WTC11 (cell line): ENCODE measurements around the gene MORC4. TPM values are rescaled to one million over a fixed set of nuclear protein-coding genes. Genes with fewer than 3 reads are reported as not detected.

Experiments used
- ATAC-seq: fragments of 200-7000 bp; cut with Tn5 transposase; 2 replicates; pipeline ENCODE4 v1.10.0; 2021; ENCODE audit warnings: mild to moderate bottlenecking, moderate library complexity
- CTCF ChIA-PET: fragments of 300-600 bp; sonication (Branson Sonifier 250); formaldehyde crosslinking; loops from one replicate; lab custom pipeline; 2021; ENCODE audit warnings: antibody characterized with exemption; lab: Charles Lee
- POLR2A ChIA-PET: fragments of 350-600 bp; sonication (Branson Sonifier 250); formaldehyde crosslinking; loops from one replicate; lab custom pipeline; 2021; ENCODE audit warnings: antibody characterized with exemption; lab: Charles Lee
- DNase-seq: peaks from one replicate; pipeline ENCODE4 v3.0.0; 2021; ENCODE audit warnings: low spot score
- H3K27ac Mint-ChIP-seq: 2 replicates; pipeline ENCODE4 v1.8.0; 2021; ENCODE audit warnings: mixed read lengths
- H3K27me3 Mint-ChIP-seq: 2 replicates; pipeline ENCODE4 v1.8.0; 2021; ENCODE audit warnings: low read depth, mild to moderate bottlenecking, moderate library complexity, mixed read lengths
- H3K36me3 Mint-ChIP-seq: 2 replicates; pipeline ENCODE4 v1.8.0; 2021; ENCODE audit warnings: mixed read lengths
- H3K4me1 Mint-ChIP-seq: 2 replicates; pipeline ENCODE4 v1.8.0; 2022; ENCODE audit warnings: mixed read lengths
- H3K4me3 Mint-ChIP-seq: 2 replicates; pipeline ENCODE4 v1.8.0; 2021; ENCODE audit warnings: mild to moderate bottlenecking, moderate library complexity, mixed read lengths
- H3K9me3 Mint-ChIP-seq: 2 replicates; pipeline ENCODE4 v1.8.0; 2021; ENCODE audit warnings: mixed read lengths
- ETV6 ChIP-seq: sonication (generic); formaldehyde crosslinking; IDR thresholded peaks from 2 replicates; pipeline ENCODE4 v1.8.1; 2022; ENCODE audit warnings: mild to moderate bottlenecking, missing genetic modification reagents
- FOXP1 ChIP-seq: sonication (generic); formaldehyde crosslinking; IDR thresholded peaks from 2 replicates; pipeline ENCODE4 v1.8.0; 2022; ENCODE audit warnings: missing genetic modification reagents, mild to moderate bottlenecking, moderate library complexity, borderline replicate concordance
- NFE2L1 ChIP-seq: sonication (generic); formaldehyde crosslinking; IDR thresholded peaks from 2 replicates; pipeline ENCODE4 v1.8.1; 2023; ENCODE audit warnings: missing genetic modification reagents
- NFYB ChIP-seq: sonication (generic); formaldehyde crosslinking; conservative IDR thresholded peaks from 2 replicates; pipeline ENCODE4 v1.8.0; 2022; ENCODE audit warnings: low read depth, missing genetic modification reagents
- STAT6 ChIP-seq: sonication (generic); formaldehyde crosslinking; conservative IDR thresholded peaks from 2 replicates; pipeline ENCODE4 v1.8.1; 2023; ENCODE audit warnings: mild to moderate bottlenecking, low read depth, missing genetic modification reagents, moderate library complexity
- ZNF121 ChIP-seq: sonication (generic); formaldehyde crosslinking; IDR thresholded peaks from 2 replicates; pipeline ENCODE4 v1.8.0; 2023; ENCODE audit warnings: missing genetic modification reagents
- ZNF396 ChIP-seq: fragments of 250-450 bp; sonication (Bioruptor Pico); IDR thresholded peaks from 2 replicates; pipeline ENCODE4 v1.8.0; 2021; ENCODE audit warnings: mild to moderate bottlenecking, moderate library complexity, borderline replicate concordance
- ZNF671 ChIP-seq: fragments of 250-450 bp; sonication (Bioruptor Pico); IDR thresholded peaks from 2 replicates; pipeline ENCODE4 v1.8.0; 2021; ENCODE audit warnings: mild to moderate bottlenecking
- total RNA-seq: library from RNA; stranded (reverse); gene quantifications from 3 replicates; pipeline ENCODE4 v1.2.3, GENCODE V29; 2021
- TF ChIP-seq, protein P1 (sequence below): sonication (generic); formaldehyde crosslinking; IDR thresholded peaks from 2 replicates; pipeline ENCODE4 v1.8.1; 2023; ENCODE audit warnings: mild to moderate bottlenecking, missing genetic modification reagents, borderline replicate concordance
- TF ChIP-seq, protein P2 (sequence below): sonication (generic); formaldehyde crosslinking; IDR thresholded peaks from 2 replicates; pipeline ENCODE4 v1.8.1; 2022; ENCODE audit warnings: low read depth, missing genetic modification reagents, borderline replicate concordance
- TF ChIP-seq, protein P3 (sequence below): fragments of 200-600 bp; IDR thresholded peaks from 2 replicates; pipeline ENCODE4 v1.8.0; 2022; ENCODE audit warnings: antibody characterized with exemption
- TF ChIP-seq, protein P4 (sequence below): sonication (generic); formaldehyde crosslinking; IDR thresholded peaks from 2 replicates; pipeline ENCODE4 v1.8.0; 2022; ENCODE audit warnings: mild to moderate bottlenecking, missing genetic modification reagents
- TF ChIP-seq, protein P5 (sequence below): sonication (generic); formaldehyde crosslinking; IDR thresholded peaks from 2 replicates; pipeline ENCODE4 v1.8.0; 2022; ENCODE audit warnings: missing genetic modification reagents

MORC4 gene
- total RNA-seq, 1 experiment from 2014 or later = 4.6 TPM

DNA sequence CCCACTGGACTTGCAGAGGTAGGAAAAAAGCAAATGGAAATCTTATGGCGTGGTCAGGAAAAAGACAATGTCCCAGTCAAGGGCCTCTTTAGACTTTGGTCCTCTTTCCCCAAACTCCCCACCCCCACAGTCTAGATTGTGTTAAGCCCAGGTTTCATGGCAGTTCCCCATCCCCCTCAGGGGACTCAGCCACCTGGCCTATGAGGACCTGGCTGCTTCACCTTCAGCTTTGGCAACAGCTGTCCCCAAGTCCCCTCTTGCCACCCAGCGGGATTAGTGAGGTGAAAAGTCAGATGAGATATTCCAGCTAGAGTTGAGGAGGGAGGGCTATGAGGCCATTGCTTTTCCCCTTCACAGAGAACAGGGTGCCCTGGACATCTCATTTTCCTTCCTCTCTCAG is 97.3 kb downstream of the MORC4 start:
- Mint-ChIP-seq H3K36me3 (no peaks in the 10 kb centered on the region), H3K4me3 (no peak overlapping the region), H3K27me3 (no peaks in the 10 kb centered on the region), H3K27ac (no peak overlapping the region), H3K9me3 (no peaks in the 10 kb centered on the region), H3K4me1 (peaks cover 8% of the 10 kb centered on the region)
- ChIA-PET CTCF (no interaction called here), POLR2A (no interaction called here)
- ATAC-seq (no peak), DNase-seq (no peak)
- TF ChIP-seq NFE2L1 (CRISPR knock-in tag) (no peak), ZNF671 (CRISPR knock-in tag) (no peak), NFYB (no peak), ZNF396 (CRISPR knock-in tag) (no peak), ETV6 (CRISPR knock-in tag) (no peak), STAT6 (CRISPR knock-in tag) (no peak), ZNF121 (CRISPR knock-in tag) (no peak), FOXP1 (CRISPR knock-in tag) (no peak)
- TF ChIP-seq, protein P1, sequence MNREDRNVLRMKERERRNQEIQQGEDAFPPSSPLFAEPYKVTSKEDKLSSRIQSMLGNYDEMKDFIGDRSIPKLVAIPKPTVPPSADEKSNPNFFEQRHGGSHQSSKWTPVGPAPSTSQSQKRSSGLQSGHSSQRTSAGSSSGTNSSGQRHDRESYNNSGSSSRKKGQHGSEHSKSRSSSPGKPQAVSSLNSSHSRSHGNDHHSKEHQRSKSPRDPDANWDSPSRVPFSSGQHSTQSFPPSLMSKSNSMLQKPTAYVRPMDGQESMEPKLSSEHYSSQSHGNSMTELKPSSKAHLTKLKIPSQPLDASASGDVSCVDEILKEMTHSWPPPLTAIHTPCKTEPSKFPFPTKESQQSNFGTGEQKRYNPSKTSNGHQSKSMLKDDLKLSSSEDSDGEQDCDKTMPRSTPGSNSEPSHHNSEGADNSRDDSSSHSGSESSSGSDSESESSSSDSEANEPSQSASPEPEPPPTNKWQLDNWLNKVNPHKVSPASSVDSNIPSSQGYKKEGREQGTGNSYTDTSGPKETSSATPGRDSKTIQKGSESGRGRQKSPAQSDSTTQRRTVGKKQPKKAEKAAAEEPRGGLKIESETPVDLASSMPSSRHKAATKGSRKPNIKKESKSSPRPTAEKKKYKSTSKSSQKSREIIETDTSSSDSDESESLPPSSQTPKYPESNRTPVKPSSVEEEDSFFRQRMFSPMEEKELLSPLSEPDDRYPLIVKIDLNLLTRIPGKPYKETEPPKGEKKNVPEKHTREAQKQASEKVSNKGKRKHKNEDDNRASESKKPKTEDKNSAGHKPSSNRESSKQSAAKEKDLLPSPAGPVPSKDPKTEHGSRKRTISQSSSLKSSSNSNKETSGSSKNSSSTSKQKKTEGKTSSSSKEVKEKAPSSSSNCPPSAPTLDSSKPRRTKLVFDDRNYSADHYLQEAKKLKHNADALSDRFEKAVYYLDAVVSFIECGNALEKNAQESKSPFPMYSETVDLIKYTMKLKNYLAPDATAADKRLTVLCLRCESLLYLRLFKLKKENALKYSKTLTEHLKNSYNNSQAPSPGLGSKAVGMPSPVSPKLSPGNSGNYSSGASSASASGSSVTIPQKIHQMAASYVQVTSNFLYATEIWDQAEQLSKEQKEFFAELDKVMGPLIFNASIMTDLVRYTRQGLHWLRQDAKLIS = no peak
- TF ChIP-seq, protein P2, sequence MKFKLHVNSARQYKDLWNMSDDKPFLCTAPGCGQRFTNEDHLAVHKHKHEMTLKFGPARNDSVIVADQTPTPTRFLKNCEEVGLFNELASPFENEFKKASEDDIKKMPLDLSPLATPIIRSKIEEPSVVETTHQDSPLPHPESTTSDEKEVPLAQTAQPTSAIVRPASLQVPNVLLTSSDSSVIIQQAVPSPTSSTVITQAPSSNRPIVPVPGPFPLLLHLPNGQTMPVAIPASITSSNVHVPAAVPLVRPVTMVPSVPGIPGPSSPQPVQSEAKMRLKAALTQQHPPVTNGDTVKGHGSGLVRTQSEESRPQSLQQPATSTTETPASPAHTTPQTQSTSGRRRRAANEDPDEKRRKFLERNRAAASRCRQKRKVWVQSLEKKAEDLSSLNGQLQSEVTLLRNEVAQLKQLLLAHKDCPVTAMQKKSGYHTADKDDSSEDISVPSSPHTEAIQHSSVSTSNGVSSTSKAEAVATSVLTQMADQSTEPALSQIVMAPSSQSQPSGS (CRISPR knock-in tag) = no peak
- TF ChIP-seq, protein P3, sequence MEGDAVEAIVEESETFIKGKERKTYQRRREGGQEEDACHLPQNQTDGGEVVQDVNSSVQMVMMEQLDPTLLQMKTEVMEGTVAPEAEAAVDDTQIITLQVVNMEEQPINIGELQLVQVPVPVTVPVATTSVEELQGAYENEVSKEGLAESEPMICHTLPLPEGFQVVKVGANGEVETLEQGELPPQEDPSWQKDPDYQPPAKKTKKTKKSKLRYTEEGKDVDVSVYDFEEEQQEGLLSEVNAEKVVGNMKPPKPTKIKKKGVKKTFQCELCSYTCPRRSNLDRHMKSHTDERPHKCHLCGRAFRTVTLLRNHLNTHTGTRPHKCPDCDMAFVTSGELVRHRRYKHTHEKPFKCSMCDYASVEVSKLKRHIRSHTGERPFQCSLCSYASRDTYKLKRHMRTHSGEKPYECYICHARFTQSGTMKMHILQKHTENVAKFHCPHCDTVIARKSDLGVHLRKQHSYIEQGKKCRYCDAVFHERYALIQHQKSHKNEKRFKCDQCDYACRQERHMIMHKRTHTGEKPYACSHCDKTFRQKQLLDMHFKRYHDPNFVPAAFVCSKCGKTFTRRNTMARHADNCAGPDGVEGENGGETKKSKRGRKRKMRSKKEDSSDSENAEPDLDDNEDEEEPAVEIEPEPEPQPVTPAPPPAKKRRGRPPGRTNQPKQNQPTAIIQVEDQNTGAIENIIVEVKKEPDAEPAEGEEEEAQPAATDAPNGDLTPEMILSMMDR = no peak
- TF ChIP-seq, protein P4, sequence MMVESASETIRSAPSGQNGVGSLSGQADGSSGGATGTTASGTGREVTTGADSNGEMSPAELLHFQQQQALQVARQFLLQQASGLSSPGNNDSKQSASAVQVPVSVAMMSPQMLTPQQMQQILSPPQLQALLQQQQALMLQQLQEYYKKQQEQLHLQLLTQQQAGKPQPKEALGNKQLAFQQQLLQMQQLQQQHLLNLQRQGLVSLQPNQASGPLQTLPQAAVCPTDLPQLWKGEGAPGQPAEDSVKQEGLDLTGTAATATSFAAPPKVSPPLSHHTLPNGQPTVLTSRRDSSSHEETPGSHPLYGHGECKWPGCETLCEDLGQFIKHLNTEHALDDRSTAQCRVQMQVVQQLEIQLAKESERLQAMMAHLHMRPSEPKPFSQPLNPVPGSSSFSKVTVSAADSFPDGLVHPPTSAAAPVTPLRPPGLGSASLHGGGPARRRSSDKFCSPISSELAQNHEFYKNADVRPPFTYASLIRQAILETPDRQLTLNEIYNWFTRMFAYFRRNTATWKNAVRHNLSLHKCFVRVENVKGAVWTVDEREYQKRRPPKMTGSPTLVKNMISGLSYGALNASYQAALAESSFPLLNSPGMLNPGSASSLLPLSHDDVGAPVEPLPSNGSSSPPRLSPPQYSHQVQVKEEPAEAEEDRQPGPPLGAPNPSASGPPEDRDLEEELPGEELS (CRISPR knock-in tag) = no peak
- TF ChIP-seq, protein P5, sequence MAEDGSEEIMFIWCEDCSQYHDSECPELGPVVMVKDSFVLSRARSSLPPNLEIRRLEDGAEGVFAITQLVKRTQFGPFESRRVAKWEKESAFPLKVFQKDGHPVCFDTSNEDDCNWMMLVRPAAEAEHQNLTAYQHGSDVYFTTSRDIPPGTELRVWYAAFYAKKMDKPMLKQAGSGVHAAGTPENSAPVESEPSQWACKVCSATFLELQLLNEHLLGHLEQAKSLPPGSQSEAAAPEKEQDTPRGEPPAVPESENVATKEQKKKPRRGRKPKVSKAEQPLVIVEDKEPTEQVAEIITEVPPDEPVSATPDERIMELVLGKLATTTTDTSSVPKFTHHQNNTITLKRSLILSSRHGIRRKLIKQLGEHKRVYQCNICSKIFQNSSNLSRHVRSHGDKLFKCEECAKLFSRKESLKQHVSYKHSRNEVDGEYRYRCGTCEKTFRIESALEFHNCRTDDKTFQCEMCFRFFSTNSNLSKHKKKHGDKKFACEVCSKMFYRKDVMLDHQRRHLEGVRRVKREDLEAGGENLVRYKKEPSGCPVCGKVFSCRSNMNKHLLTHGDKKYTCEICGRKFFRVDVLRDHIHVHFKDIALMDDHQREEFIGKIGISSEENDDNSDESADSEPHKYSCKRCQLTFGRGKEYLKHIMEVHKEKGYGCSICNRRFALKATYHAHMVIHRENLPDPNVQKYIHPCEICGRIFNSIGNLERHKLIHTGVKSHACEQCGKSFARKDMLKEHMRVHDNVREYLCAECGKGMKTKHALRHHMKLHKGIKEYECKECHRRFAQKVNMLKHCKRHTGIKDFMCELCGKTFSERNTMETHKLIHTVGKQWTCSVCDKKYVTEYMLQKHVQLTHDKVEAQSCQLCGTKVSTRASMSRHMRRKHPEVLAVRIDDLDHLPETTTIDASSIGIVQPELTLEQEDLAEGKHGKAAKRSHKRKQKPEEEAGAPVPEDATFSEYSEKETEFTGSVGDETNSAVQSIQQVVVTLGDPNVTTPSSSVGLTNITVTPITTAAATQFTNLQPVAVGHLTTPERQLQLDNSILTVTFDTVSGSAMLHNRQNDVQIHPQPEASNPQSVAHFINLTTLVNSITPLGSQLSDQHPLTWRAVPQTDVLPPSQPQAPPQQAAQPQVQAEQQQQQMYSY (CRISPR knock-in tag) = no peak
